H4 (cell line): Measurements from ENCODE around the gene LVRN. TPM values are rescaled to one million over a fixed set of nuclear protein-coding genes. Genes with fewer than 3 reads are reported as not detected.

ENCODE experiments used
- DNase-seq: peaks from one replicate; pipeline ENCODE4 v3.0.0-alpha.2; 2015; ENCODE audit warnings: low spot score
- total RNA-seq: library from RNA; depleted of rRNA; stranded (reverse); fragments of >200 nt; shearing (Covaris generic); gene quantifications from 2 replicates; pipeline ENCODE4 v1.2.3, GENCODE V29; 2014

The LVRN gene
- total RNA-seq, 1 experiment from 2014 or later, result not detected

GRCh38 chr5:116013936-116014335 is 51.7 kb downstream of the LVRN start:
- no peak for DNase-seq

GRCh38 chr5:116023619-116024018 is 61.3 kb downstream of the LVRN start:
- no peak for DNase-seq

GRCh38 chr5:116025866-116026265 is 63.6 kb downstream of the LVRN start:
- DNase-seq, result no peak

- DNase-seq, result peak; percentile 97
These were observed 69.8 kb downstream of the LVRN start, which contains the start of gene ARL14EPL for GRCh38 chr5:116032094-116032517. Gene ARL14EPL, plus strand, starts transcription at chr5:116032472. Its CDS starts 18,994 bp downstream, at chr5:116051466.

- DNase-seq, result no peak
These were observed 70.7 kb downstream of the LVRN start for GRCh38 chr5:116032991-116033390.

- DNase-seq, result no peak
These were observed 72.8 kb downstream of the LVRN start for GRCh38 chr5:116035123-116035522.

- no peak for DNase-seq
These were observed 75.1 kb downstream of the LVRN start for GRCh38 chr5:116037236-116037822.

- DNase-seq, result no peak
These were observed 76.5 kb downstream of the LVRN start for GRCh38 chr5:116038817-116039216.

GRCh38 chr5:116042375-116042774 is 80.1 kb downstream of the LVRN start:
- DNase-seq, result no peak

- no peak for DNase-seq
These were observed 81.8 kb downstream of the LVRN start for GRCh38 chr5:116044073-116044472.

- DNase-seq, result no peak
These were observed 83.5 kb downstream of the LVRN start for GRCh38 chr5:116045821-116046220.

GRCh38 chr5:116046261-116046660 is 84.0 kb downstream of the LVRN start:
- no peak for DNase-seq

GRCh38 chr5:116046823-116047222 is 84.5 kb downstream of the LVRN start:
- DNase-seq, result no peak

GRCh38 chr5:116058346-116058936 is 96.2 kb downstream of the LVRN start:
- no peak for DNase-seq

- no peak for DNase-seq
These were observed 100.1 kb downstream of the LVRN start for GRCh38 chr5:116062352-116062751.

GRCh38 chr5:116063950-116064349 is 101.7 kb downstream of the LVRN start:
- peak; percentile 66 for DNase-seq

GRCh38 chr5:116068028-116068632 is 105.9 kb downstream of the LVRN start:
- DNase-seq, result peak; percentile 40

- DNase-seq, result no peak
These were observed 108.9 kb downstream of the LVRN start for GRCh38 chr5:116071211-116071610.

- no peak for DNase-seq
These were observed 113.0 kb downstream of the LVRN start for GRCh38 chr5:116075191-116075831.

- DNase-seq, result no peak
These were observed 114.2 kb downstream of the LVRN start for GRCh38 chr5:116076496-116076895.
